NCI-H69 (cell line): ENCODE measurements around the gene ACAA2.

Experiments used
- DNase-seq: peaks from one replicate; lab custom pipeline; 2025; lab: John Stamatoyannopoulos, UW

ACAA2 gene

GRCh38 chr18:49813319-49814146, at the start of gene ACAA2:
Gene ACAA2, minus strand, starts transcription at chr18:49813533. Its CDS starts 49 bp downstream, at chr18:49813484.
- peak; percentile 97 for DNase-seq

DNA sequence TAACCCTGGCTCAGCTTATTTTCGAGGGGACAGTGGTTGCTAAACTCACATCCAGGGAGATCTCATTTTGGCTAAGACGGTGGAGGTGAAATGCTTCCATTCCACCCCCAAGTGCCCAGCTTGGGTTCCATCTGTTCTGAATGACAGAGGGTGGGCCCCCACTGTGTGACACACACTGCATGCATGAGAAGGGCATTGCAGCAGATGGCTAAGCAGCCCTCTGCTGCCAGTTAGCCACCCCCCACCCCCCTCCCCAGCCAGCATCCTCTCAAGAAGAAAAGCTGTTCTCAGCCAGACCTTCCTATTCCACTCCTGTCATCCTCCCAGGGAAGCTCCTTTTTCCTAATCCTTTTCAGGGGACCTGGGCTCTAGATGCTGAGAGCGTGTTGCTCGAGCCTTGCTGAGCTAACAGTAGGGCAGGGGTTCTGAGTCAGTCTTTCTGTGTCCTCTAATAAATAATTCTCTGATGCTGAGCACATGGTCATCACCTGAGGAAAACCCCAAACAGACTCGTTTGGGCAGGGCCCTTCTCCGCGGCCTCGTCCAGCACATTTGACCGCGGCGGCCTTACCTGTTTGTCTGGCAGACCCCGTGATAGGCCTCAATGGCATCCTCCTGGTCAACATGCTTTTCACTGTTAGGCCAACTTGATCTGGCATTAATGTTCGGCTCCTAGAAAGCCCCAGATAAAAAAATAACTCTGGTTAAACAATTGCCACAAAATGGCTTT, 49.5 kb upstream of the ACAA2 start:
- peak; percentile 96 for DNase-seq

GRCh38 chr18:49861659-49862058, 48.3 kb upstream of the ACAA2 start:
- no peak for DNase-seq

DNA sequence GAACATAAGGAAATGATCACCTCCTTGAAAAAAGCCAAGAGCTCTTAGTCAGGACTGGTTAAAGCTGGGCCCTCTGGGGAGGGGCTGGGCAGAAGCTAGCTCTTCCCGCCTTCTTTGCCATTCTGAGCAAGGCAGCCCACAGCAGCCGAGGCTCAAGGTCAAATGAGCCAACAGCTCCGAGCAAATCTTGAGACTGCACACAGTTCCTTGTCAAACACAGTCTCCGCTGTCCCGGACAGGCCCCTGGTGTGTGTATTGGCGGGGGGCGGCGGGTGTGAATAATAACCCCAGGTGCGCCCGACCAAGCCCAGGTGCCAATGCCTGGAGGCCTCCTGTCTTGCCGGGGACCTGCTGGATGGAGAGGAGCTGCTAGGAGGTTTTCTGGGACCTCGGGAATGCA, 46.4 kb upstream of the ACAA2 start:
- DNase-seq: no peak

DNA sequence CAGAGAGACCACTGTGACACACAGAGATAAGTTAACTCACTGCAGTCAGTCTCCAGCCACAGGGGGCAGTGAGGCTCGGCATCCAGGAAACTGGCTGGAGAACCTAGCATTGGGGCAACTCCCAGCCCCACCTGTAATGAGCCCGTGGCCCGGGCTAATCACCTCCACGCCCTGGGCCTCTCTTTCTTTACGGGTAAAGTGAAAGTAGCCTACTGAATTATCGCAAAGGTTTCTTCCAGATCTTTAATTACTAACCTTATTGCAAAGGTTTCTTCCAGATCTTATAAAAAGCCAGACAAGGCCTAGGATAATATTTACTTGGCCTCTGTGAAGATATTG, 45.7 kb upstream of the ACAA2 start:
- no peak for DNase-seq

DNA sequence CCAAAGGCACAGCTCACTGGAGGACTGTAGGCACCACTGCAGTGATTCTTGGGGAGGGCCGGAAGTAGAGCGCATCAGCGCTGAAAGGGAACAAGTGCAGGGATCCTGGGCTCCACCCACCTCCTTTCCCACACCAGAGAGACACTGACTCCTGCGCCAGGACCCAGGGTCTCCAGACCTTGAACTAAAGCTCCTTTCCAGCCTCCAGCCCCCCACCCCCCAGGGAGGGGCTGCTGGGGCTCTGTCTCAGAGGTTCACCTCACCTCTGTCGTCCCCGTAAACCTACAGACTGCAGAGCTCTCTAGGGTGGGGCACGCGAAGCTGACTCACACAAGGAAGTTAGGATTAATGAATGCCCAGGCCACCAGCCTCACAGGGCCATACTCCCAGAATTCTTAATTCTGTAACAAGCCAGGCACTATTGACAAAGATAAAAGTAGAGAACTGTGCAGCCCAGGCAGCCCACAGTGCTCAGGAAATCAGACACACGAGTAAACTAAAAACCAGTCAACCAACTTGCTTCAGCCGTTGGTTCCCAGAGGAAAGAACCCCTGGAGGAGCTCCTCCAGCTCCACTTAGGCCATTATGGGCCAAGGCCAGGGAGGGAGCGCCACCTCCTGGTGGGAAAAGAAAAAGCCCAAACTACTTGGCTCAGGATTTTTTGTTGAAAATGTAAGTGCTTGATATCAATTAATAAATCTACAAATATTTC, 45.1 kb upstream of the ACAA2 start:
- peak; percentile 89 for DNase-seq

GRCh38 chr18:49857708-49858107, 44.4 kb upstream of the ACAA2 start:
- DNase-seq: no peak

GRCh38 chr18:49856496-49856895, 43.2 kb upstream of the ACAA2 start:
- peak; percentile 67 for DNase-seq

- no peak for DNase-seq
Observed at GRCh38 chr18:49855711-49856415, 42.5 kb upstream of the ACAA2 start.

GRCh38 chr18:49854681-49855080, 41.3 kb upstream of the ACAA2 start:
- no peak for DNase-seq

GRCh38 chr18:49853436-49853835, 40.1 kb upstream of the ACAA2 start:
- DNase-seq: no peak

DNA sequence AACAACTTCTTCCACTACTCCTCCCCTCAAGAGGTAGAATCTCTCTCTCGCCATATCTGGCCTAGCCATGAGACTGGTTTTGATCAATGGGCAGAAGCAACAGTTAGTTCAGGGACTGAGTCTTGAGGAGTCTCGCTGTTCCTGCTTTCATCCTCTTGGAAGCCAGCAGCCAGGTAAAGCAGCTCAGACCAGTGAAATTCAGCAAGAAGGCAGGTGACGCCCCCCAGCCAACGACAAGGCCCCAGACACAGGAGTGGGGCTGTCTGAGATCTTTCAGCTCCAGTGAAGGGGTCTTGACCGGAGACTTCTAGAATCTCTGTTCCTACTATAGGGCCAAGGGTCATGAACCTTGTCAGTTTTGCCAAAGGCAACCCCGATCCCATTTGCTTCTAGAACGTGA, 39.7 kb upstream of the ACAA2 start:
- no peak for DNase-seq

DNA sequence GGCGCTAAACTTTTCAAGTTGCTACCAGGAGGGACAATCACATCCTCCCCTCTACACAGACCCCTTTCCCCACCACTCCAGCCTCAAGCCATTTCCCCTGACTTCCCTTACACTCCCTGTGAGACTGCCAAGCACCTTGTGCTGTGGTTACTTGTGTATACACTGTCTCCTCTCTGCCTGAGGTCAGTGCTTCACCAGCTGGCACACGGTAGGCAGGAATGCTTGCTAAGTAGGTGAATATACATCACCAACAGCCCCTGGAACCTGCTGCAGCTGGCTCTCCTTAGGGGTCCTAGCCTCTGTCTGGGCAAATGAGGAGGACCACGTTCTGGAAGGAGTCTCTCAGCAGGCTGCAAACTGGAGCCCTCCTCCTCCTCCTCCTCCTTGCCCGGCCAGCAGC, 38.3 kb upstream of the ACAA2 start:
- peak; percentile 91 for DNase-seq

- DNase-seq: no peak
Observed at GRCh38 chr18:49850636-49851035, 37.3 kb upstream of the ACAA2 start.

DNA sequence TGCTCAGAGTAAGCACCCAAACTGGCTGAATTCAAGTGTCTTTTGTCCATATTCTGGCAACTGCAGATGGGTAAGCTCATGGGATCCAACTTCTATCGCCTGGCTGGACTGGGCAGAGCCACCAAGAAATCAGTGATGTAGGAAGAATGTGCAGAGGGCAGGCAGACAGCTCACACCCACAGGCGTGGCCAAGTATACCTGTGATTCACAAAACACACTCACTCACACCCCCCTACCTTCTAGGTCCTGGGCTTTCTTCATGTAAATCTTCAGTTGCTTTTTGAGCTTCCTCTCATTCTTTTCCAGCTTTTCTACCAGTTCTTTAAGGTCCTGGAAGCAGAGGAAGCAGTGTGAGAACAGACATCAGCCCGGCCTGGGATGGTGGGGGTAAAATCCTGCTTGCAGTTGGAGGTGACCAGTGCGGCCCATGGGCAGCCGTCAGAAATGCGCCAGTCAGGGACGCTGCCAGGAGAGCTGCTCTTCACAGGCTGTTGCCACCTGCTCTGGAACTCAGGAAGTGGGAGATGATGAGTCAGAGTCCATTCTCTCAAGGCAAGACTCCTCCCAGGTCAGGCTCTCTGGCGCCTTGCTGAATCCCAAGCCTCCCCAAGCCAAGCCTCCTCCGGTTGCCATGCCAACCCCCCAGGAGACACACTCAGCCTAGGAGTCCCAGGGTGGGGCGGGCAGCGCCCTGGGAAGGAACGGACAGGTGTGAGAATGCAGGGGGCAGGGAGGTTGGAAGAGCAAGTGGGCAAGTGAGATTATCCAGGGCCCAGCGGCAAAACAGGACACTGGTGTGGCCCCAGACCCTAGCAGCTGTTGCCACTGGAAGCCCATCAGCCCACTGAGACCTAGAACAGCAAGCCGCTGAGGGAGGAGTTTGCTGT, 36.2 kb upstream of the ACAA2 start:
- DNase-seq: peak; percentile 100

GRCh38 chr18:49848115-49848514, 34.8 kb upstream of the ACAA2 start:
- DNase-seq: no peak

DNA sequence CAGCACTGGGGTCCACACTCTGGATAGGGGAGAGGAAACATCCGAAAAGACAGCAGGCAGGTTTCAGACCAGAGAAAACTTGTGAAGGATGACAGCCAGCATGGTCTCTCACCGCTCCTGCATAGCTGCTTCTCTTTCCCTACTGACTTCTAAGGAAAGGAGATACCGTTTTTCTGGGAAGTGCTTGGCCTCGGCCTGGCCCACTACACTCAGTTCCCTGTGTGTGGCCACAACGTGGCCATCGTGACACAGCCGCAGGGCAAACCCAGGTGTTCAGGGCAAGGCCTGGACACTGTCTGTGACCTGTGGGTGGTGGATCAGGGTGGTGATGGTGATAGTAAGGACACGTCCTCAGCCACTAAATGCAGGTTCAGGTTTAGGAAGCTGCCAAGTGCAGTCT, 34.2 kb upstream of the ACAA2 start:
- no peak for DNase-seq

DNA sequence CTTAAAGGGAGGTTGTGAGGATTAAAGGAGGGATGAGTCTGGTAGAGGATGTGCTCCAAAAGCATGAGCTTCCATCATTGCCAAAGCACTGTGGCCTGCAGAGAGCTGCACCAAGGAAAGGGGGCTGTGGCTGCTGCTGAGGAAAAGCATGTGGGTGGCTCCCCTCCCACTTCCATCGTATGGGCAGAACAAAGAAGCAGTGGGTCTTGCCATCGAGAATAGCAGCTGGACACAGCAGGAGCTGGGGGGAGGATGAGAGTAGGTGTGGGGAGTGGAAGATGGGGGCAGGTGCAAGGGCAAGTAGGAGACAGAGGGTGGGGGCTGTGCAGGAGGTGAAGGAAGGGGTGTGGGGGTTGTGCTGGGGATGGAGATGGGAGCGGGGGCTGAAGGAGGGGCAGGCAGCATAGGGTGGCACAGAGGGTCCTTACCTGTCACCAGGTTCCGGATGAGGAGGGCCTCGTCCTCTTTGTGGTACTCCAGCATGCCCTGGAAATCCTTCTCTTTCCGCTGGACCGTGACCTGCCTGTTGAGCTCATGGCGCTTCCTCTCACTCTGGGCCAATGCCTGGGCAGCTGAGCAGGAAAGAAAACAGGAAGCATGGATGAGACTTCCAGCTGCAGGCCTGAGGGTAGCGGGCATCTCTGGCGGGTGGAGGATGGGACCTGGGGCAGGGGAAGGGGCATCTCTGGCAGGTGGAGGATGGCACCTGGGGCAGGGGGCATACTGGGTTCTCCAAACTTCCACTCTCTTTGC, 33.6 kb upstream of the ACAA2 start:
- DNase-seq: peak; percentile 94

- DNase-seq: no peak
Observed at GRCh38 chr18:49846361-49846662, 33.0 kb upstream of the ACAA2 start.

DNA sequence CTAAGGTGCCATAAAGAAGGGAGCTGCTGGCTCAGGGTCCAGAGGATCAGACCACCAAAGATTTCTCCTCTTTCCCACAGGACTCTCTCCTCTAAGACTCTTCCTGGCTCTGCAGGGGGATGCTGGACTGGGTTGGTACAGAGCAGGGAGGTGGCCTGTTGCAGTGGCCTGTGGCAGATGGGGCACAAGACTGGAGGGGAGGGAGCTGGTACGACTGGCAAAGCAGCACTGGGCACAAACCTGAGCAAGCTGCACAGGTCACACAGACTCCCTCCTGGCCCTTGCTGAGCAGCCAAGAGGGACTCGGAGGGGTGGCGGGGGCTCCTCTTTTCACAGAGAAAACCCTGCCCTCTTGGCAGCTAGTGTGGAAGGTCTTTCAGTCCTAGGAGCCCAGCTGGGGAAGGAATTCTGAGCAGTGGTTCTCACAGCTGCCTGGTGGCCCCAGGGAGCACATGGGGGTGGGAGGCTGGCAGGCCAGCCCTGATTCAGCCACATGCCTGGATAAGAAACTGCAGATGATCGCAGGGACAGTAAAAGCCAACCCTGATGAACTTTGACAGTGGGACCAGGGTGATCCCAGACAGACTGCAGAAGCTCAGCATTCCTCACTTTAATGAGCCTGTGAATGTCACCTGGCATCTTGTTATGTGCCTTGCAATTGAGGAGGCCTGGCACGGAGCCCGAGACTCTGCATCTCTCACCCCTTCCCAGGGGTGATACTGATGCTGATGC, 32.5 kb upstream of the ACAA2 start:
- DNase-seq: peak; percentile 64
